ENCODE measurements around the gene RALGDS. TPM values are rescaled to one million over a fixed set of nuclear protein-coding genes. Genes with fewer than 3 reads are reported as not detected.

The RALGDS gene
- total and polyA plus RNA-seq, 2 of the 13 experiments (the other 11 are each of a cell fraction or from before 2014, with no cell fraction given): 12.9 to 25.5 TPM

DNA sequence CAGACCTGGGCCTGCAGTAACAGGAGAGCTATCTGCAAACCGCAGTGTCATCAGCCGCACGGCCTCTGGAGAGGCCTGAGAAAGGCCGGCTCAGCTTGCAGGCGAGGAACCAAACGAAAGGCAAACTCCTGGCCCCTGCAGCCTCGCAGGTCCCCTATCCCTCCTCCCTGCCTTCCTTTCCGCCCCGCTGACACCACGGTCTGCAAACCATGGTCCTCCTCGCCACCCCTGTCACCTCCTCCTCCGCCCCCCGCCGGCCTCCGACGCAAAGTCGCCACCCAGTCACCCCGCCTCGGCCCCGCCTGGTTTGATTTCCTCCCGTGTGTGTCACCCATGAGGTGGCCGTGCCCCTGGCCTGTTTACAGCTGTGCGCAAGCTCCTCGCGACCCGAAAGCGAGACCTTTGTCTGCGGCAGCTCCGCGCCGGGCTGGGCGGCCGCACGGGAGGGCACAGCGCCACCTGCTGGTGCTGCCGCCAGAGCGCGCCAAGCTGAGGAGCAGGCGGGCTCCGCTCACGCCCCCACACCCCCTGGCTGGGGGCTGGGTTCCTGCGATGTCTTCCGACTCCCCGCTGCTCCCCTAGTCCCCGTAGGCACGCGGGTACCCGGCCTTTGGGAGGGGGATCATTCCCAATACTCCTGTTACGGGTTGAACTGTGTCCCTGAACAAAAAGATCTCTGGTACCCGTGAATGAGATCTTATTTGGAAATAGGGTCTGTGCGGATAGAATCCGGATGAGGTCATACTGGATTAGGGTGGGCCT is 23.3 kb upstream of the RALGDS start (continued):
- TF ChIP-seq, protein P1, sequence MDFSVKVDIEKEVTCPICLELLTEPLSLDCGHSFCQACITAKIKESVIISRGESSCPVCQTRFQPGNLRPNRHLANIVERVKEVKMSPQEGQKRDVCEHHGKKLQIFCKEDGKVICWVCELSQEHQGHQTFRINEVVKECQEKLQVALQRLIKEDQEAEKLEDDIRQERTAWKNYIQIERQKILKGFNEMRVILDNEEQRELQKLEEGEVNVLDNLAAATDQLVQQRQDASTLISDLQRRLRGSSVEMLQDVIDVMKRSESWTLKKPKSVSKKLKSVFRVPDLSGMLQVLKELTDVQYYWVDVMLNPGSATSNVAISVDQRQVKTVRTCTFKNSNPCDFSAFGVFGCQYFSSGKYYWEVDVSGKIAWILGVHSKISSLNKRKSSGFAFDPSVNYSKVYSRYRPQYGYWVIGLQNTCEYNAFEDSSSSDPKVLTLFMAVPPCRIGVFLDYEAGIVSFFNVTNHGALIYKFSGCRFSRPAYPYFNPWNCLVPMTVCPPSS (IDR thresholded peaks at IDR 0.05): no peak
- TF ChIP-seq ZNF383 (CRISPR knock-in tag; IDR thresholded peaks at IDR 0.05; ENCODE audit: borderline replicate concordance) (no peak), TAF1 (CRISPR knock-in tag; IDR thresholded peaks at IDR 0.05) (peak; percentile 22; the same call in 1 of the 2 replicates), ZNF12 (CRISPR knock-in tag; IDR thresholded peaks at IDR 0.05) (no peak), KLF12 (CRISPR knock-in tag; IDR thresholded peaks at IDR 0.05; ENCODE audit: borderline replicate concordance) (peak; percentile 74; the same call in 1 of the 2 replicates), SETDB1 (CRISPR knock-in tag; IDR thresholded peaks at IDR 0.05; ENCODE audit: borderline replicate concordance) (no peak), SMC3 (IDR thresholded peaks at IDR 0.05; ENCODE audit: low read length) (peak; percentile 59; the same call in 1 of the 2 replicates), PHF21A (CRISPR knock-in tag; IDR thresholded peaks at IDR 0.05) (peak; percentile 36; the same call in 1 of the 2 replicates), MTF1 (CRISPR knock-in tag; IDR thresholded peaks at IDR 0.05) (no peak), ZNF615 (CRISPR knock-in tag; IDR thresholded peaks at IDR 0.05; ENCODE audit: borderline replicate concordance) (no peak), SPEN (CRISPR knock-in tag; IDR thresholded peaks at IDR 0.05; ENCODE audit: low read depth) (peak; percentile 84), ZNF350 (CRISPR knock-in tag; IDR thresholded peaks at IDR 0.05; ENCODE audit: borderline replicate concordance, low read depth) (peak; percentile 69), KDM2A (CRISPR knock-in tag; IDR thresholded peaks at IDR 0.05; ENCODE audit: borderline replicate concordance, low read depth) (peak; percentile 93), ZFP36L1 (CRISPR knock-in tag; IDR thresholded peaks at IDR 0.05) (0 out of 2 replicates have a peak, but pooled peaks have one; percentile 19), ZNF33A (CRISPR knock-in tag; IDR thresholded peaks at IDR 0.05; ENCODE audit: borderline replicate concordance) (0 out of 2 replicates have a peak, but pooled peaks have one; percentile 51)
- TF ChIP-seq, protein P2, sequence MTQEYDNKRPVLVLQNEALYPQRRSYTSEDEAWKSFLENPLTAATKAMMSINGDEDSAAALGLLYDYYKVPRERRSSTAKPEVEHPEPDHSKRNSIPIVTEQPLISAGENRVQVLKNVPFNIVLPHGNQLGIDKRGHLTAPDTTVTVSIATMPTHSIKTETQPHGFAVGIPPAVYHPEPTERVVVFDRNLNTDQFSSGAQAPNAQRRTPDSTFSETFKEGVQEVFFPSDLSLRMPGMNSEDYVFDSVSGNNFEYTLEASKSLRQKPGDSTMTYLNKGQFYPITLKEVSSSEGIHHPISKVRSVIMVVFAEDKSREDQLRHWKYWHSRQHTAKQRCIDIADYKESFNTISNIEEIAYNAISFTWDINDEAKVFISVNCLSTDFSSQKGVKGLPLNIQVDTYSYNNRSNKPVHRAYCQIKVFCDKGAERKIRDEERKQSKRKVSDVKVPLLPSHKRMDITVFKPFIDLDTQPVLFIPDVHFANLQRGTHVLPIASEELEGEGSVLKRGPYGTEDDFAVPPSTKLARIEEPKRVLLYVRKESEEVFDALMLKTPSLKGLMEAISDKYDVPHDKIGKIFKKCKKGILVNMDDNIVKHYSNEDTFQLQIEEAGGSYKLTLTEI (CRISPR knock-in tag; conservative IDR thresholded peaks at IDR 0.05): no peak
- TF ChIP-seq, protein P3, sequence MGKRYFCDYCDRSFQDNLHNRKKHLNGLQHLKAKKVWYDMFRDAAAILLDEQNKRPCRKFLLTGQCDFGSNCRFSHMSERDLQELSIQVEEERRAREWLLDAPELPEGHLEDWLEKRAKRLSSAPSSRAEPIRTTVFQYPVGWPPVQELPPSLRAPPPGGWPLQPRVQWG (CRISPR knock-in tag; IDR thresholded peaks at IDR 0.05; ENCODE audit: borderline replicate concordance, low read depth): no peak
- TF ChIP-seq, protein P4, sequence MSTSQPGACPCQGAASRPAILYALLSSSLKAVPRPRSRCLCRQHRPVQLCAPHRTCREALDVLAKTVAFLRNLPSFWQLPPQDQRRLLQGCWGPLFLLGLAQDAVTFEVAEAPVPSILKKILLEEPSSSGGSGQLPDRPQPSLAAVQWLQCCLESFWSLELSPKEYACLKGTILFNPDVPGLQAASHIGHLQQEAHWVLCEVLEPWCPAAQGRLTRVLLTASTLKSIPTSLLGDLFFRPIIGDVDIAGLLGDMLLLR (CRISPR knock-in tag; IDR thresholded peaks at IDR 0.05): peak; percentile 67; the same call in 1 of the 2 replicates
- TF ChIP-seq, protein P5, sequence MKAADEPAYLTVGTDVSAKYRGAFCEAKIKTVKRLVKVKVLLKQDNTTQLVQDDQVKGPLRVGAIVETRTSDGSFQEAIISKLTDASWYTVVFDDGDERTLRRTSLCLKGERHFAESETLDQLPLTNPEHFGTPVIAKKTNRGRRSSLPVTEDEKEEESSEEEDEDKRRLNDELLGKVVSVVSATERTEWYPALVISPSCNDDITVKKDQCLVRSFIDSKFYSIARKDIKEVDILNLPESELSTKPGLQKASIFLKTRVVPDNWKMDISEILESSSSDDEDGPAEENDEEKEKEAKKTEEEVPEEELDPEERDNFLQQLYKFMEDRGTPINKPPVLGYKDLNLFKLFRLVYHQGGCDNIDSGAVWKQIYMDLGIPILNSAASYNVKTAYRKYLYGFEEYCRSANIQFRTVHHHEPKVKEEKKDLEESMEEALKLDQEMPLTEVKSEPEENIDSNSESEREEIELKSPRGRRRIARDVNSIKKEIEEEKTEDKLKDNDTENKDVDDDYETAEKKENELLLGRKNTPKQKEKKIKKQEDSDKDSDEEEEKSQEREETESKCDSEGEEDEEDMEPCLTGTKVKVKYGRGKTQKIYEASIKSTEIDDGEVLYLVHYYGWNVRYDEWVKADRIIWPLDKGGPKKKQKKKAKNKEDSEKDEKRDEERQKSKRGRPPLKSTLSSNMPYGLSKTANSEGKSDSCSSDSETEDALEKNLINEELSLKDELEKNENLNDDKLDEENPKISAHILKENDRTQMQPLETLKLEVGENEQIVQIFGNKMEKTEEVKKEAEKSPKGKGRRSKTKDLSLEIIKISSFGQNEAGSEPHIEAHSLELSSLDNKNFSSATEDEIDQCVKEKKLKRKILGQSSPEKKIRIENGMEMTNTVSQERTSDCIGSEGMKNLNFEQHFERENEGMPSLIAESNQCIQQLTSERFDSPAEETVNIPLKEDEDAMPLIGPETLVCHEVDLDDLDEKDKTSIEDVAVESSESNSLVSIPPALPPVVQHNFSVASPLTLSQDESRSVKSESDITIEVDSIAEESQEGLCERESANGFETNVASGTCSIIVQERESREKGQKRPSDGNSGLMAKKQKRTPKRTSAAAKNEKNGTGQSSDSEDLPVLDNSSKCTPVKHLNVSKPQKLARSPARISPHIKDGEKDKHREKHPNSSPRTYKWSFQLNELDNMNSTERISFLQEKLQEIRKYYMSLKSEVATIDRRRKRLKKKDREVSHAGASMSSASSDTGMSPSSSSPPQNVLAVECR (CRISPR knock-in tag; IDR thresholded peaks at IDR 0.05; ENCODE audit: borderline replicate concordance): peak; percentile 87
